GM19397 (cell line): ENCODE measurements around the gene CACNG3.
"Not testable (repeated sequence)": the region's sequence is repeated elsewhere in the genome, so short reads cannot be mapped to it uniquely, and the experiment has no call there.

Experiments used
- ATAC-seq: cut with Tn5 transposase; IDR thresholded peaks from one replicate; pipeline ENCODE4 v1.9.1; 2021; ENCODE audit warnings: mild to moderate bottlenecking, moderate library complexity; ENCODE audit not compliant: unreplicated experiment

CACNG3 gene

DNA sequence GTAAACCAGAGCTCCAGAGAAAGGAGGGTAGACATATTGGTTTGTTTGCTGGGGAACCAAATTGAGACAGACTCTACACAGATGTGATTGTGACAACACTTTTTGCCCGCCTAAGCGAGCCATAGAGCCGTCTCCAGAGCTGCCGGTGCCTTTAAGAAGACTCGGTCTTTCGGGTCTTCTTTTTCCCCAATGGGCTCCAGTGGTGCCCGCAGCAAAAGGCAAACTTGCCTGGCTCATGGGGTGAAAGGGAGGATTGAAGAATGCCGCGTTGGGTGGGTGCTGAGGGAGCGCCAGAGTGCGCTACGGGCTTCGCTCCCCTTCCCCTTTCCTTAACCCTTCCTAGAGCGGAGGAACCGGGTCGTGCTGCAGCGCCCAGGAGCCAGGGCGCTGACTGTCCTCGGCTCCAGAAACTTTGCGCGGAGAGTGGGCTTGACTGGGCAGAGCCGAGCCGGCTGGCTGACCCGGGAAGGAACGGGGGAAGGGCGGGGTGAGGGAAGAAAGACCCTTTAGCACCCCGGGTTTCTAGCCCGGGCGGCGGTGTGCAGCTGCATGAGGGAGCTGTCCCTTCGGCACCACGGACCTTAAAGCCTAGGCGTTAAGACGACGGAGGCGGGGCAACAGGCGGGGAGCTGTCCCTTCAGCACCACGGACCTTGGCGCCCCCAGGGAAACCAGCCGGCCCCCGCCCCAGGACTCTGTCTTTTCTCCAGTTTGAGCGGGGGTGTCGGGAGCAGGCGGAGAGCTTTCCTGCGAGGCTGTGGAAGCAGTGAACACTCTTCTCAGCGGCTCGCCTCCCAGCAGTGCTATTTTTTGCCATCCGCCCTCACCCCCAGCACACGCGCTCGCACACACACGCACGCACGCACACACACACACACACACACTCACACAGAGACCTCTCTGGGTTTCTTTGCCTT lies at the start of gene CACNG3:
Gene CACNG3, plus strand, starts transcription at position 880 of the 916 bp plus-strand sequence. CDS start 420 bp downstream, outside the sequence.
- ATAC-seq = no peak

DNA sequence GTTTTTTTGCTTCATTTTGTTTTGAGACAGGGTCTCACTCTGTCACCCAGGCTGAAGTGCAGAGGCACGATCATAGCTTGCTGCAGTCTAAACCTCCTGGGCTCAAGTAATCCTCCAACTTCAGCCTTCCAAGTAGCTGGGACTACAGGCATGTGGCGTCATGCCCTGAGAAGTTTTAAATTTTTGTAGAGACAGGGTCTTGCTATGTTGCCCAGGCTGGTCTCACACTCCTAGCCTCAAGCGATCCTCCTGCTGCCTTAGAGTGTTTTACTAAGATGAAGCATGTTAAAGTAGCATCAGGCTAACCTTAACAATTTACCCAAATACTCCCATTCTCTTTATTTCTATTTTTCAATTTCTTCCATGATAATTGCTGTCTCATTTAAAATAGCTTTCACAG lies 49.2 kb upstream of the CACNG3 start:
- no peak for ATAC-seq

GRCh38 chr16:24208710-24209109 lies 47.4 kb upstream of the CACNG3 start:
- no peak for ATAC-seq

GRCh38 chr16:24214992-24215391 lies 41.1 kb upstream of the CACNG3 start:
- ATAC-seq = no peak

- ATAC-seq = no peak
Measured at GRCh38 chr16:24216961-24217360, 39.2 kb upstream of the CACNG3 start.

DNA sequence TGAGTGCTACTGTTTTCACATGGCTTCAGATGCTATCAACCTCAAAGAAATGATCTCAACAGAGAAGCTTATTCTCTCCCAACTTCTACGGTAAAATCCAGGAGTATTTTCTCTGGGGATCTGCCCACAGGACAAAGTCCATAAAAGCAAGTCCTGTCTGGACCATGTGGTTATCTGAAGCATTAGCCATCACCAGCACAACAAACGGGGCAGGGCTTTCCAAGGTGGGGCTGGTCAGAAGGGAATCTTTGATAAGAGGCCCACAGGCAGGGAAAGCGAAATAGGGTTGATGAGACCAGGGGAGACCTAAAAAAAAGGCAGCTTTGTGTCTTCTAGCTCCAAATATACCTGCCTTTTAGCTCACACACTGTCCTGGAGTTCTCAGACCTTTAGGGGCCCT lies 38.7 kb upstream of the CACNG3 start:
- ATAC-seq = no peak

GRCh38 chr16:24218299-24218698 lies 37.8 kb upstream of the CACNG3 start:
- ATAC-seq = no peak

DNA sequence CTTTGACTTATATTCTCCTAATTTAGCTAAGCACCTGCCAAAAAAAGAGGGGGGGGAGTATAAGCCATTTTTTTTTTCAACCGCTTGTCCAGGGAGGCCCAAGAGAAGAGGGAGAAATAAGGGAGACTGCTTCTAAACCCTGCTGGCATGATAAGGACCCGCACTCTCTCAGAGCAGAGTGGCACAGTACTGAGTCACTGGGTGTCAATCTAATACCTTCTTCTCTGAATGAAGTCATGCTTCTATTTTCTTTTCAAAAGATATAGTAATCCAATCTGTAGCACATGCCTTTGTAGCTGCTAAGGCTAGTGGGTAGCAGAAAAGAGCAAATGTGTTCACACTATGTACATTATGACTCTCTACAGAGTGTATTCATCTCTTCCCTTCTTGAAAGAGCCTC lies 34.9 kb upstream of the CACNG3 start:
- ATAC-seq = no peak

DNA sequence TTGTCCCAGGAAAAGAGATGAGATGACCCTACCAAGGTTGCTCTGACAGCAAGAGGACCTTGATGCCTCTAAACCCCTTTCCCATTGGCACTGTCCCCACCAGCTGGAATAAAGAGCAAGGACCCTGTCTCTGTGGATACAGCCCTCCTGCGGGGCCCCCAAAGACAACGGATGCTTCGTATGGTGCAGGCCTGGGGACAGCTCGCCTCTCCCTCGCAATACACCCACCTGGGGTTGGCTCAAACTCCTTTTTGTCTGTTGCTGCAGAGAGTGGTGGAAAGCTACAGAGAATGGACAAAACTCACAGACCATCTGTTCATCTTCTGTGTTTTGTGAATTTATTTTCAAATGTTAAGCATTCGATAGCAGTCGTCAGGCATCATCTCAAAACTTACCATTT lies 27.6 kb upstream of the CACNG3 start:
- ATAC-seq = no peak

GRCh38 chr16:24232936-24233335 lies 23.2 kb upstream of the CACNG3 start:
- ATAC-seq = no peak

DNA sequence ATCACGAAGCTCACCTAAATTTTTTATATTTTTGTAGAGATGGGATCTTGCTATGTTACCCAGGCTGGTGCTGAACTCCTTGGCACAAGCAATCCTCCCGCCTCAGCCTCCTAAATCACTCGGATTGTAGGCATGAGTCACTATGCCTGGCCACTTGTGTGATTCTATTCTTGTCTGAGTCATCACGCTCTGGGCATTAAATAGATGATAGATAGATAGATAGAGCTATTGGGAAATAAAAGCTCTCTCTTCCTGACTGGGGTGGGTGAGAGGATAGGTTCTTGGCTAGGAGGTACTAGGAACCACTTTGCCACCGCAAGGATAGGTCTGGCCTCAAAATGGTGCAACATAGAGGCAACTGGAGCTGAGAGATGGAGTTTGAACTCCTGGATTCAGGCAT lies 21.4 kb upstream of the CACNG3 start:
- no peak for ATAC-seq

GRCh38 chr16:24235806-24236205 lies 20.3 kb upstream of the CACNG3 start:
- no peak for ATAC-seq

DNA sequence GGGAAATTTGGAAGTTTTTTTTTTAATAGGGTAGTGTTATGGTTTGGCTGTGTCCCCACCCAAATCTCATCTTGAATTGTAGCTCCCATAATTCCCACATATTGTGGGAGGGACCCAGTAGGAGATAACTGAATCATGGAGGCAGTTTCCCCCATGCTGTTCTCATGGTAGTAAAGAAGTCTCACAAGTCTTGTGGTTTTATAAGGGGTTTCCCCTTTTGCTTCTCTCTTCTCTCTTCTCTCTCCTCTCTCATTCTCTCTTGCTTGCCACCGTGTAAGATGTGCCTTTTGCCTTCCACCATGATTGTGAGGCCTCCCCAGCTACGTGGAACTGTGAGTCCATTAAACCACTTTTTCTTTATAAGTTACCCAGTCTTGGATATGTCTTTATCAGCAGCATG lies 17.3 kb upstream of the CACNG3 start:
- ATAC-seq = not testable (repeated sequence)

- no peak for ATAC-seq
Measured at GRCh38 chr16:24246911-24247607, 9.1 kb upstream of the CACNG3 start.

- ATAC-seq = no peak
Measured at GRCh38 chr16:24253192-24253591, 2.9 kb upstream of the CACNG3 start.

DNA sequence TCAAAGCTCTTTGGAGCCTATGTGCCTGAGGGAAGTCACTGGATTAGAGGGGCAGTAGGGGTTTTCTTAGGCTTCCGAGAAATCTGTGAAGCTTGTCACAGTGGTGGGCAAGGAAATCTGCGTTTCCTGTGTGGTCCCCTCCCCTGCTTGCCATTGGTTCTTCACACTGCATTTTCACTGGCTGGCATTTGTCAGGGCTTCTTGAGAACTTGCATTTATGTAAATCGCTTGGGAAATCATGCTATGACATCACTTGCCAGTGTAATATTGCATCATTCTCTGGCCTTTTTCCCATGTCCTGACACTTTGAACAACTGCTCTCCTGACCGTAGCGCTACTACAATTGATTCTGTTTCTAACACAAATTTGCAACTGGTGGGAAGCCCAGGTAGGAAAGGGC lies 1.8 kb downstream of the CACNG3 start:
- ATAC-seq = no peak

DNA sequence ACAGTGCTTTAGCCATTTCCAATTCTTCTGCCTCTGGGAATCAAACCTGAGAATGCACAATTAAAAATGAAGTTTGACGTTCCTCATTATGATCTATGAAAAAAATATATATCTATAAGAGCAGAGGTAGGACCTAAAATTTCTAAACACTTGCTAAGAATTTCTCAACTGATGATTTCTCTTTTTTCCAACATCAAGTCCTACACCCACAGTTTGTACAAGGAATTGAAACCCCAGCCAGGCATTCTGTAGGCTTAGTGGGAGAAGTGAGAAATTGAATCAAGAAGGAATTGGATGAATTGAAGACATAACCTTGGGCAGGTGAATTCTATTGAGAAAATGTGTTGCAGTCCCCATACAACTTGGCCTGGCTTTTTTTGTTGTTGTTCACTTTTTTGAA lies 2.7 kb downstream of the CACNG3 start:
- ATAC-seq = no peak

DNA sequence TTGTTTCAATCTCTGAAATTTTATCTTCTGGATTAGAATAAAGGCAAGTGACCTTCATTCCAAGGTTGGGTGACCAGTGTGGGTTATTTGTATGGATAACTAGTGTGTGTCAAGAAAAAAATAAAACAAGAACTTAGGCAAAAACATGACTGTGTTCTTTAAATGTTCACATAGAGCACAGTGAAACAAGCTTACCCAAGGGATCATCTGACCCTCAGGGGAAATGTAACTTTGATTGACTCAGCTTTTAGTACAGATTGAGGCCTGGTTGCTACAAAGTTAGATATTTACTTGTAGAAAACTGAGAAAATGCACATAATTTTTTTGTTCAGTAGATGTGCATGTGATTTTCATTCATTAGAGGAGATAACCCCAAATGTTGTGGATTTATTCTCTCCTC lies 6.7 kb downstream of the CACNG3 start:
- ATAC-seq = no peak

GRCh38 chr16:24270721-24271442 lies 14.7 kb downstream of the CACNG3 start:
- ATAC-seq = no peak

DNA sequence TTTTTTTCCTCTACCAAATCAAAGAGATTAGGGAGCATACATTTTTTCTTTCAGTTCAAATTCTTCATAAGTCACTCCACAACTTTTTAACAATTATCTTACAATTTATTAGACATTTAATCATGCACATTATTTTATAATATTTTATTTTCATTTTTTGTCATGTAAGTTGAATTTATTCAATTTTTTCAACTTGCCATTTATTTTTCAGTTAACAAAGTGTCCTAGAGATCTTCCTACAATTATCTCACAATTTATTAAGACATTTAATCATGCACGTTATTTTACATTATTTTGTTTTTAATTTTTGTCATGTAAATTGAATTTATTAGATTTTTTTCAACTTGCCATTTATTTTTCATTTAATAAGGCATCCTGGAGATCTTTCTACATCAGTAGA lies 16.2 kb downstream of the CACNG3 start:
- no peak for ATAC-seq

DNA sequence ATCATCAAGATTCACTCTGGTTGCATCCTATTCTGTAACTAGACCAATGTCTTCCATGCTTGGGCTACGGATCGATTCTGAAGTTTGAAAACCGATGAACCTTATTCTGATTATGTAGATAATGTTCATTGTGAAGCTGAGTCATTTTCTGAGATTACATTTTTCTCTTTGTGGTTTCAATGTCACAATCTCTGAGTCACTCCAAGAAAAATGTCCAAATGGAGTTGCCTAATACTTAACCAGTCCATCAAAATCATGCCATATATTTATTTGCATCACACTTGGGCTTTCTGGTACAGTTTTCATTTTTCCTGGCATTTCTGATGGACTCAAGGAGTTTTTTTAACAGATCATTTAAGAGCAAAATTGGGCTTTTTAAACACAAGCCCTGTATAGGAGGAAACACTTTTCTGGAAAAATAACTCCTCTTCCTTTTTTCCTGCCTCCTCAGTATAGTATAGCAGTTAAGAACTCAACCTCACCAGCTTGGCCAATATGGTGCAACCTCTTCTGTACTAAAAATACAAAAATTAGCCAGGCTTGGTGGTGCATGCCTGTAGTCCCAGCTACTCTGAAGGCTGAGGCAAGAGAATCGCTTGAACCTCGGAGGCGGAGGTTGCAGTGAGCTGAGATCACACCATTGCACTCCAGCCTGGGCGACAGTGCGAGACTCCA lies 17.5 kb downstream of the CACNG3 start:
- ATAC-seq = no peak
